ENCODE measurements around the gene CCDC33. TPM values are rescaled to one million over a fixed set of nuclear protein-coding genes. Genes with fewer than 3 reads are reported as not detected.

Gene CCDC33
- total RNA-seq, 1 donor from 2014 or later: 0.25 TPM

GRCh38 chr15:74206801-74207281 lies 29.3 kb upstream of the CCDC33 start:
- TF ChIP-seq, protein P1, sequence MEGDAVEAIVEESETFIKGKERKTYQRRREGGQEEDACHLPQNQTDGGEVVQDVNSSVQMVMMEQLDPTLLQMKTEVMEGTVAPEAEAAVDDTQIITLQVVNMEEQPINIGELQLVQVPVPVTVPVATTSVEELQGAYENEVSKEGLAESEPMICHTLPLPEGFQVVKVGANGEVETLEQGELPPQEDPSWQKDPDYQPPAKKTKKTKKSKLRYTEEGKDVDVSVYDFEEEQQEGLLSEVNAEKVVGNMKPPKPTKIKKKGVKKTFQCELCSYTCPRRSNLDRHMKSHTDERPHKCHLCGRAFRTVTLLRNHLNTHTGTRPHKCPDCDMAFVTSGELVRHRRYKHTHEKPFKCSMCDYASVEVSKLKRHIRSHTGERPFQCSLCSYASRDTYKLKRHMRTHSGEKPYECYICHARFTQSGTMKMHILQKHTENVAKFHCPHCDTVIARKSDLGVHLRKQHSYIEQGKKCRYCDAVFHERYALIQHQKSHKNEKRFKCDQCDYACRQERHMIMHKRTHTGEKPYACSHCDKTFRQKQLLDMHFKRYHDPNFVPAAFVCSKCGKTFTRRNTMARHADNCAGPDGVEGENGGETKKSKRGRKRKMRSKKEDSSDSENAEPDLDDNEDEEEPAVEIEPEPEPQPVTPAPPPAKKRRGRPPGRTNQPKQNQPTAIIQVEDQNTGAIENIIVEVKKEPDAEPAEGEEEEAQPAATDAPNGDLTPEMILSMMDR (IDR thresholded peaks at IDR 0.05; ENCODE audit: insufficient read depth, low read length, poor library complexity, severe bottlenecking): no peak
- DNase-seq (ENCODE audit: low read depth): peak; percentile 58

GRCh38 chr15:74207652-74208440 lies 28.3 kb upstream of the CCDC33 start:
- TF ChIP-seq, protein P1 (IDR thresholded peaks at IDR 0.05; ENCODE audit: insufficient read depth, low read length, poor library complexity, severe bottlenecking): no peak
- DNase-seq (ENCODE audit: low read depth): no peak
- no peak overlapping the region for H3K4me3 ChIP-seq (ENCODE audit: low read depth, low read length)
- no peaks in the 10 kb centered on the region for H3K36me3 ChIP-seq (ENCODE audit: control insufficient read depth, insufficient read depth, low read length)
- H3K27me3 ChIP-seq (ENCODE audit: control insufficient read depth, insufficient read depth, low read length): no peaks in the 10 kb centered on the region

More at GRCh38 chr15:74206801-74207281, 29.3 kb upstream of the CCDC33 start:
- Histone ChIP-seq H3K4me3 (ENCODE audit: low read depth, low read length) (no peak overlapping the region), H3K36me3 (ENCODE audit: control insufficient read depth, insufficient read depth, low read length) (no peaks in the 10 kb centered on the region), H3K27me3 (ENCODE audit: control insufficient read depth, insufficient read depth, low read length) (no peaks in the 10 kb centered on the region)

DNA sequence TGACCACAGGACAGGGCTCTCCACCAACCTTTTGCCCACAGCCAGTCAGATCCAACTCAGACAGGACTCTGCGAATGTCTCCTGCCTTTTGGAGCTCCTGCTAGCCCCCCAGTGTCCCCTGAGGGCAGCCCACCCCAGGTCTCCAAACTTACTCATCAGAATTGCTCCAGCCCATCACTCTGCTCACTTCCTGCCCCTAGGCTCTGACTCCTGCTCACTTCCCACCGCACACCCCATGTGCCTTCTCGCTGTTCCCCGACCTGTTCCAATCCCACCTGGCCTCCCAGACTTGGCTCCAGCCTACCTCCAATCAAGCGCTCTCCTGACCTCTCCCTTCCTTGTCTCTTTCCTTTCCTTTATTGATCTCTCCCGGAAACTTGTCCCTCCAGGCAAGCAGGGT lies 27.6 kb upstream of the CCDC33 start:
- H3K27me3 ChIP-seq (ENCODE audit: control insufficient read depth, insufficient read depth, low read length): no peaks in the 10 kb centered on the region
- H3K36me3 ChIP-seq (ENCODE audit: control insufficient read depth, insufficient read depth, low read length): no peaks in the 10 kb centered on the region
- no peak overlapping the region for H3K4me3 ChIP-seq (ENCODE audit: low read depth, low read length)
- TF ChIP-seq, protein P1 (IDR thresholded peaks at IDR 0.05; ENCODE audit: insufficient read depth, low read length, poor library complexity, severe bottlenecking): no peak
- DNase-seq (ENCODE audit: low read depth): no peak

GRCh38 chr15:74208901-74209559 lies 27.1 kb upstream of the CCDC33 start:
- Histone ChIP-seq H3K4me3 (ENCODE audit: low read depth, low read length) (no peak overlapping the region), H3K36me3 (ENCODE audit: control insufficient read depth, insufficient read depth, low read length) (no peaks in the 10 kb centered on the region), H3K27me3 (ENCODE audit: control insufficient read depth, insufficient read depth, low read length) (no peaks in the 10 kb centered on the region)
- TF ChIP-seq, protein P1 (IDR thresholded peaks at IDR 0.05; ENCODE audit: insufficient read depth, low read length, poor library complexity, severe bottlenecking): no peak
- DNase-seq (ENCODE audit: low read depth): peak; percentile 55

DNA sequence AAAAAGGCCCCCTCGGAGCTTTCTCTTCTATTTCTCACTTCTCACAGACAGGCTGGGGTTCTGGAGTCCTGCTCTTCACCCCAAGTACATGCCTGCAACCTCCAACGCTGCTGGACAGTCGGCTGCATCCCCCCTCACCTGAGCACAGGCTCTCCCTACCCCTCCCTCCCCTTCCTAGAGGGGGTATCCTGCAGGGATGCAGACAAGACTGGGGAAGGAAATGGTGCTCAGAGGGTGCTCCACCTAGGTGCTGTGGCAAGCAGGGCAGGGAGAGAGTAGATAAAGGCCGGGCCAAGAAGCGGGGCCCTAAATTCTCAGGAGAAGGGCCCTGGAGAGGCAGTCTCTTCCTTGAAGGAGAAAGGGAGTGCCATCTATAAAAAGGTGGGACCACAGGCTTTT lies 26.6 kb upstream of the CCDC33 start:
- no peaks in the 10 kb centered on the region for H3K36me3 ChIP-seq (ENCODE audit: control insufficient read depth, insufficient read depth, low read length)
- H3K27me3 ChIP-seq (ENCODE audit: control insufficient read depth, insufficient read depth, low read length): no peaks in the 10 kb centered on the region
- no peak overlapping the region for H3K4me3 ChIP-seq (ENCODE audit: low read depth, low read length)
- DNase-seq (ENCODE audit: low read depth): no peak
- TF ChIP-seq, protein P1 (IDR thresholded peaks at IDR 0.05; ENCODE audit: insufficient read depth, low read length, poor library complexity, severe bottlenecking): no peak
